ENCODE results near the gene DMRT2.

Gene DMRT2

DNA sequence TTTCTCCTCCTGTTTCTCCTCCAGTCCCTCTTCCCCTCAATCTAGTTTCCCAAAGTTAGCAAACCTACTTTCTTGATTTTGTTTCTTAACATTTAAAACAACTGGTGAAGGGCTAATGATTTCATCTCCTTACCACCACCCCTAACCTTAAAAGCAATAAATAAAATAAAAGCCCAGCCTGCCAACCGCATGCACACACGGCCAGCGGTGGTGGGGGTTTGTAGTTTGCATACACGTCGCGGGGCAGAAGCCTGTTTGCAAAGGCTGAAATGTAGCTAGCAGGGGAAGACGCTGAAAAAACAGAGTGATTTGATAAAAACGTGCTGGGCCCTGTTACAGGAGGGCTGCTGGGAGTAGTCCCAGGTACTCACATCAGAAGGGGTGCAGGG lies 1.9 kb upstream of the DMRT2 start:
- DNase-seq, result no peak

DNA sequence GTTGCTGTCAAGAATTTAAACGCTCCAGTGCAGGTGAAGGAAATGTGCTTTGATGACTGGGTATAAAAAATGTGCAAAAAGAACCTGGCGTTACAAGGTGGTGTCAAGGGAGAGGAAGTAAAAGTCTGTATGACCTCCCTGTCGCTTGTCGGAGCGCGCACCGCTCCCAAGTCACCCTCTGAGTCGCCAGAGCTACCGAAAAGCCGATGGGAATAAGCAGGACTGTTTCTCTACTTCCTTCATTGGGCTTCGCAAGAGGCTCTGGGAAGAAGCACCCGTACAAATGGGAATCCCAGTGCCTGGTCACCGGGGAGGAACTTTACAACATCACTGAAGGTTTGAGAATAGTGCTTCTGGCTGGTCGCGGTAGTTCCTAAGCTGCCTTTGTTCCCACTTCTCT lies 1.3 kb upstream of the DMRT2 start:
- DNase-seq, result no peak

DNA sequence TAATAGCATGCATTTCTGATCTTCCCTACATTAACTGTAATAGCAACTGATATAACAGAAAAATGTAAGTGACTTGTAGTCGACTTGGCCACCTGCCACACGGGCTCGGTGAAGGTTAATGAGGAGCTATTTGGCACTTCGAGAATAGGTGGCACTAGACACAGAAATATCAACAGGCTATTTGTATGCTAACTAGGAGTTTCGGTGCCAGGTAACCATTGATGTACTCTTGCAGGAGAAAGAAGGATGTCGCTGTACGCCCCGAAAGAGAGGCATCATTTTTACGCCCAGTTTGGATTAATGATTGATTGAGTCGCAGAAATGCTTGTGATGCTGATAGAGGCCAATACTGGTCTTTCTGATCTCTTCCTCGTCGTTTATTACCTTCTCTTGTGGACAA lies 516 bp upstream of the DMRT2 start:
- DNase-seq, result no peak

DNA sequence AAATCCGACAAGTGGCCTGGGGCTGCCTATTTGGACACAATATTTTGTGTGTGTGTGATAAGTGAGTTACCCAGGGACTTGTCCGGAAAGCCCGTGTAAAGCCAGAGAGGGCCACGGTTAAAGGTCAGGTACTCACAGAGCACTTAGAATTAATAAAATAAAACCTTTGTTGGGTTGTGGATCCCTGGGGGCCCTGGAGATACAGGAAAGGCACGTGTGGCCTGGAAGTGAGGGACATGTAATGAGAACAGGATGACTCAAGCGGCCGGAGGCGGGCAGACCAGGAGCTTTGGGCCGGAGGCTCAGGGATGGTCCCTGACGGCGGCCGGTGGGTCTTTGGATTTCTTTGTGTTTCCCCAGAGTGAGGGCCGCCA lies 1.0 kb downstream of the DMRT2 start:
- no peak for DNase-seq

DNA sequence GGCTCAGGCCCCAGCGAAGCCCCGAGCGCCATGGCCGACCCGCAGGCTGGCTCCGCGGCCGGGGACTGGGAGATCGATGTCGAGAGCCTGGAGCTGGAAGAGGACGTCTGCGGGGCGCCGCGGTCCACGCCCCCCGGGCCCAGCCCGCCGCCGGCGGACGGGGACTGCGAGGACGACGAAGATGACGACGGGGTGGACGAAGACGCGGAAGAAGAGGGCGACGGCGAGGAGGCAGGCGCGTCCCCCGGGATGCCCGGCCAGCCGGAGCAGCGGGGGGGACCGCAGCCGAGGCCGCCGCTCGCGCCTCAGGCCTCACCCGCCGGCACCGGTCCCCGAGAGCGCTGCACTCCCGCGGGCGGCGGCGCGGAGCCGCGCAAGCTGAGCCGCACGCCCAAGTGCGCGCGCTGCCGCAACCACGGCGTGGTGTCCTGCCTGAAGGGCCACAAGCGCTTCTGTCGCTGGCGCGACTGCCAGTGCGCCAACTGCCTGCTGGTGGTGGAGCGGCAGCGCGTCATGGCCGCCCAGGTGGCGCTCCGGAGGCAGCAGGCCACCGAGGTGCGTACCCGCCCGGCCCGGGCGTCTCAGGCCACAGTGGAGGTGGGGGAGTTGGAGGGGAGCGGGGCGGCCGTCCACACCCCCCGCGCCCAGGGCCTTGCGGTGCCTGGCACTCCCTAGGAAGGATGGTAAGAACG lies 1.6 kb downstream of the DMRT2 start:
- DNase-seq, result no peak

DNA sequence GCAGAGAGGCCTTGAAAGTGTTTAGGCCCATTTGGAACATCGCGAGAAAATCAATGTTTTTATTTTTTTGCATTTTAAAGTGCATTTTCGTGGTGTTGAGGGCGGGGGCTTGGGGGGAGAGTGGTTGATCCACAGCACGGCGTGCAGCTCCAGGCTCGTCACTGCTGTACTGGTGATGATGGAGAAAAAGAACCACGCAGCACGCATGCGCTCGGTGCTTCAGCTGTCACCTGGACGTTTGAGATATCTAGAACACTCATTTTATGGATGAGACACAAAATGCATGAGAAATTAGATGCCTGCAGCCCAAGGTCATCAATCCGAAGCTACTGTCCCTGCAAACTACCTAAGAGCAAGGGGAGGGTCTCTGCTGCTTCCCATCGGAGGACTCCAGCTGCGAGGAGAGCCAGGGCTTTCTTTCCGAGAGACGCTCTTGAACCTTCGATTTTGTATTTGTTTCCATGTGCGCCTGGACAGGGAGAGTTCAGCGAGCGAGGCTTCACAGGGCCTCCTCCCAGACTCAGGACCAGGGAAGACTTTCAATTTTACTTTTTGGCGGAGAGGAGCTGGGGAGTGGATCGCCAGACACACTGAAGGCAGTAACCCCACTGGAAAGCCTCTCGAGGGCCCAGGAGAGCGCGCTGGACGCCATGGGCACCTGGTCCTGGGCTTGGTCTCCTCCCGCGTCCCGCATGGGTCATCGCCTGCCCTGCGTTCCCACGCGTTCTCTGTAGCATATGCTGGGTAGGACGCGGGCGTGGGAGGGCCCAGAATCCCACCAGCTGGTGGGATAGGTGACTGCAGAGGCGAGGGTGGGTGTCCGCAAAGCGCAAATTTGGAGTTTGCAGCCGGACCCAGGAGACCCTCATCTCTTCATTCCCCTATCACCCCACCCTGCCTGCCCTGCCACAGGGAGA lies 2.5 kb downstream of the DMRT2 start:
- no peak for DNase-seq

DNA sequence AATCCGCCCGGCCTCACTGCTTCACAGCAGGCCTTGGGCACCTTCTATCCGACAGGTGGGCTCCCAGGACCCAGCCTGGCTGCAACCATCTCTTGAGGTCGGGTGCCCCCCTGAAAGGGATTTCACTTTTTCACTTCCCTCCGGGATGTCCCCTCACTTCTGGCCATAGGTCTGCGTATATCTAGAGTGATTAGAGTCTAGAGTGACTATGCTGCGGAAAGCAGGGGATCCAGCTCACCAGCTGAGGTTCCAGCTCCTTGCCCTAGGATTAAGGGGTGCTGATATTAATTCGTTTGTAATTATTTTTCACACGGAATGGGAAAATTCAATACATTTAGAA lies 3.1 kb downstream of the DMRT2 start:
- no peak for DNase-seq

DNA sequence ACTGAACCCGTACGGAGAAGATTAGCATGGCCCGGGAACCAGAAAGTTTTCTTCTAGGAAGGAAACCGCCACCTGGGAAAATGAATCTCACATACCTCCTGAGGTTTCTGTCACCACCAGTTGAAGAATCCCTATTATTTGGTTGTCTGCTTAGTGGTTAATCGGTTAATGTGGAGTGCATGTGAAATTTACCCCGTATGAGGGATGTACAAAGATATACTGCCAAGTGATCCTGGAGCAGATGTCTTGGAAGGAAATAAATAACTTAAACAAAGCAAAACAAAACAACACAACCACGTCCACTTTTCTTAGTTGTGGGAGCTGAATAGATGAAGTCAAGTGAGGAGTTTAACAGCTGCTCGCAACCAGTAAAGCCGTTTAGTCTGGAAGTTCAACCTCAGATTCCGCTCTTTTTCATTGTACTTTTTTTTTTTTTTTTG lies 3.8 kb downstream of the DMRT2 start:
- DNase-seq, result no peak

DNA sequence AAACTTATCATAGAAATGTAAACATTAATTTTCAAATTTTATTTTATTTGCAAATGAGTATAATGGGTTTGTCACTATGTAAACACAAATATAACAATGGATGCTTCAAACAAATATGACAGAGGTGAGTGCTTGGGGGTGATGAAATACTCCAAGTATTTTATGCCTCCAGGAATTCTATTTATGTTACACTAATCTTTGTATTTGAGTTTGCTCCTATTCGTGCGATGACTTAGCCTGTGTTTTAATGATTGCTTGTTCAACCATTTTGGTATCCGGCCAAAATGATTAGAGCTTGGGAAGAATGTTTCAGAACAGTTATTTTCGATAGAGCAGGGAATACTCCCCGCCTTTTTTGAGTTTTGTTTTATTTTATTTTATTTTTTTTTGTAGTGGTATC lies 5.0 kb downstream of the DMRT2 start:
- no peak for DNase-seq

DNA sequence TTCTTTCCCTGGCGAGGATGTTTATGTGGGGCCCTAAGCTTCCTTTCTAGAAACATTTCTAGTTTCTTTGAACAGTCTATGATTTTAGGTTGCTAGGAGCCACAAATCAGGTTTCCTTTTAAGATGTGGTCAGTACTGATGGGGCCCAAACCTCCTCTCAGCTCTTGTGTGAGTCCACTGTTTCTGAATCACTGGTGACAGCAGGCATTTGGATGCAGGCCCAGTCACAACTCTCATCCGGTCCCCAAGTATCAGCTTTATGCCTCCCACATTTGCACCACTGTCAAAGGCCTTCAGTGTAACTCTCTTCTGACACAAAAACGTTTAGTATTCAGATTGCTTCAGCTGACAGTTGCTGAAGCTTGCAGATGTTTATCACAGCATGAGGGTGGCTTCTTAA lies 7.8 kb downstream of the DMRT2 start:
- DNase-seq, result no peak

DNA sequence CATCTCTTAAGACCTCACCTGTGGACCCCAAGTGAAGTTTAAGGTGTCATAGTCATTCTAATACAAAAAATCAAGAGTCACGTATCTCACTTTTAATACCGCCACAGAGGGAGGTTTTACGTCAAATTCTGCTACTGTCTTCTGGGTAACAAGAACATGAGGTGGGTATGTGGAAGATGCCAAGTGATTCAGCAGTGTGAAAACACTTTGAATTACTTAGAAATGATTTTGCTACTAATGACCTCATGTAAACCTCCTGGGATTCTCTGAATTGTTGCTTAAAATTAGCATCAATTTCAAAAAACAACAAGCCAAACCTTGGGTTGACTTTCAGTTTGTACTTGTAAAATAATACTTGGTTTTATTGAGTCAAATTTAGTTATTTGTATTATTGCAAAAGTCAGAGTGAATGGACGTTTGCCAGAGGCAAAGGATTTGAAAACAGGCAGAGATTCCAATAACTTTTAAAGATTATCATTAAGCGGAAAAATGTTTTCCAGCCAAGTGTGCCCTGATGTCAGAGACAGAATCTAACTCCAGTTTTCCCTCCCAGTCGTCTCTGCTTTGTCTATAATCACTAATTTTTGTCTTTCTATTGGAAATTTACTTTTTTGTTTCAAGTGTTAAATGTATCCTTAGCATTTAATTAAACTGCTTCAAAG lies 8.8 kb downstream of the DMRT2 start:
- DNase-seq, result no peak

DNA sequence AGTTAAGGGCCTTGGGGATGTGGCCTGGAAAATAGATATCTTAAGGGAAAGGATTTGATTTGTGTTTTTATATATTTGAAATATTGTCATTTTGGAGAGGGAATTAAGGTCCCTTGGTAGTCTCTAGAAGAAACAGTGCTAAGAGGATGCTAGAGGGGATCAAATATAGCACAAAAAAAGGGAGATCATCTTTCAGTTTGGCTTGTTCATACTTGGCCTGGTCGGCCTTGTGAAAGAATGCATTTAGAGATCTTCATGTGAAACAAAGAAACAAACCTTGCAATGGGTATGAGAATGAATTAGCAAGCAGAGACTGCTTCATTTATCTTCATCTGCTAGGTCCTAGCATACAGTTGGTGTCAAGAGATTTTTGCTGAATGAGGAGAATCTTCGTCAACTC lies 15.0 kb downstream of the DMRT2 start:
- DNase-seq, result no peak

DNA sequence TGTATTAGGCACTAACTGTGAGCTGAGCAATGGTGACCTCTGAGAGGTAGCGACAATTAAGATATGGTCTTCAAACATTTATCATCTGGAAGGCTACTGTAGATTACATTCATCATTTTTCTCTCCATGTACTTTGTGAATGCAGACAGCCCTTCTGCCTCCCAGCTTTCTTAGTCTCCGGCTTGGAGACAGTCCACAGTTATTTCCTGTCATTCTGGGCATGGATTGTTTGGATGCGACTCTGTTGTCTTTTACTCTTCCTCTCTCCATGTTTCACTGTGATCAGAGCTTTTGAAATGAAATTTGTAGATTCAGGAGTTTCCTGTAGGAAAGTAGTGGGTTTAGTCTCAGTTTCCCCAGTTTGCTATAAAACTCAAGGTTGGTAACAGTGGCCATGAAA lies 20.5 kb downstream of the DMRT2 start:
- no peak for DNase-seq

DNA sequence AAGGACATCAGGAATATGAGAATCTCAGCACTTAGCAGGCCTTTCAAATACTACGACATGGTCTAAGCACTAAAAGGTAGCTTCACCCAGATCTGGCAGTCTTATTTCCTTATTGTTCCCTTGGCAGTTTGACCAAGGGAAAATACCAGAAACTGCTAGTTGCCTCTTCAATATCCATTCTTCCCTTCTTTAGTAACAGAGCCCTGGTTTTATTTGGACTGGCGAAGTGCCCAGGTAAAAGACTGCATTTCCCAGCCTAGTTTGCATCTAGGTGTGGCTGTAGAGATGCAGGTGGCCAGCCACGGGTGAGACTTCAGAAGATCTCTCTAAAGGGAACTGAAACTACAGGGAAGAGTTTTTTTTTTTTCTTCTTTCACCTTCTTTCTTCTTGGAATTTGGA lies 21.6 kb downstream of the DMRT2 start:
- DNase-seq, result no peak

DNA sequence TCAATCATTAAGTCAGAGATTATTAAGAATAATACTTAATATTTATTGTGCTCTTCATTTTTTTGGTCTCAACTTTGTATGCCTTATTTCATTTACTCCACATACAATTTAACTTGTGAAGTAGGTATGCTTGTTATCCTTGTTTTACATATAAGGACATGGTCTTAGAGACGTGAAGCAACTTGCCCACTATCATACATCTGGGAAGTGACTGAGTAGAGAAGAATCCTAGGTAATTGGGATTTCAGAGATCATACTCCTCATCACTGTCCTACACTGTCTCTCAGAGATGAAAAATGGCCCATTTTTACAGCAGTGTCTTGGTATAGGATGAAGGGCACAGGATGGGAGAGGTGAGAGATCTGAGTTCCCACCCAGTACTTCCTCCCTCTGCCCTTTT lies 23.3 kb downstream of the DMRT2 start:
- no peak for DNase-seq

DNA sequence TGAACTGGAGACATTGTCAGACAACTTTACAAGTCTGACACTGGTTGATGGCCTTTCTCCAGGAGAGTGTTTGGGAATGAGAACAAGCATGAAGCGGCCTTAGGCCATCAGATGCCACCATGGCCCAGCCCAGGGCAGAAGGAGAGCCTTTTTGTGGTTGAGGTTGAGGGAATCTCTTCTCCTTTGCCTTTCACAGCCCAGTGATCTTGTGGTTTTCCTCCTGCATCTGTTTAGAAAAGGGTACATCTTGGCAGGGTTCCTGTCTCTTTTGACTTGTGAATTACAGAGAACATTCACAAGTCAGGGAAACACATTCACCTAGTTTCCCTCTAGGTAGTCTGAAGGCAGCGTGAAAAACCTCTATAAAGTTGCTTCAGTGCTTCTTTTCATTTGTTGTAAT lies 27.5 kb downstream of the DMRT2 start:
- DNase-seq, result no peak

DNA sequence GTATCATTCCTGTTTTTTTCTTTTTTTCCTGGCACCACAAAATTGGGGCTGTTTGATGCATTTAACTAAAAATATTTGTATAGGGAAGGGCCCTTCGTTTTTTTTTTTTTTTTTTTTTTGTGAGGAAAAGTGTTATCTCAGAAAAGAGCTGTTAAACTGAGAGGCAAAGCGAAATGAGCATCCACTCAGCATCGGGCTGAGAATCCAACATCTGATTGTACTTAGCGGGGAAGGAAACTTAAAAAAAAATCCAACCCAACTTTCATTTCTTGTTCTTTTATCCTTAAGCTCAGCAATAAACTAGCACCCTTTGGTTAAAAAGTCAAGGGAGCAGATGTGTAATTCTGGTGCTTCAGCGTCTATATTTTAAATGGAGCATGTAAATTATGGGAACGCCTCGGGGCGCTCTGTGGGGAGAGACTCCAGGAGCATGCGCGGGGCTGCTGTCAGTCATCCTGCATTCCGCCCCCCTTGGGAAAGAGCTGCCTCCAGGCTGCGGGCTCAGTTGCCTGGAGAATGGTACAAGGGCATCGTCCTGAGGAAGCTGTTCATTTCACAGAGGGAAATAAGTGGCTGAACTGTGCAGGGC lies 33.3 kb downstream of the DMRT2 start:
- no peak for DNase-seq

DNA sequence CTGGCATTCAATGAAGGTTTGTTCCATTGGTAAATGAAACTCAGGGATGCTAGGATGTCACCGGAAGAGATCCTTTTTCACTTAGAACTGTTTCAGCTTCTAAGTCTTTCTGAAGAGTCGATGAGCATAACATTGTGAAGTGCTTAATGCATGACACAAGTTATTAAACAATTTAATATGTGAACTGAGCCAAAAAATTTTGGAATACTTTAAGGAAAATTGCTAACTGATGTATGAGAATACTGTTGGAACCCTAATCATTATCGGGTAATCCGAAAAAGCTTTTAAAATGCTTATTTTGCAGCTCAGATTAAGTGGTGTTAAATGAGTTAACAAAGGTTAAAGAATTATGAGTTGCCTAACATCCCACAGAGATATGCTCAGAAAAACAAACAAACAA lies 34.9 kb downstream of the DMRT2 start:
- no peak for DNase-seq

DNA sequence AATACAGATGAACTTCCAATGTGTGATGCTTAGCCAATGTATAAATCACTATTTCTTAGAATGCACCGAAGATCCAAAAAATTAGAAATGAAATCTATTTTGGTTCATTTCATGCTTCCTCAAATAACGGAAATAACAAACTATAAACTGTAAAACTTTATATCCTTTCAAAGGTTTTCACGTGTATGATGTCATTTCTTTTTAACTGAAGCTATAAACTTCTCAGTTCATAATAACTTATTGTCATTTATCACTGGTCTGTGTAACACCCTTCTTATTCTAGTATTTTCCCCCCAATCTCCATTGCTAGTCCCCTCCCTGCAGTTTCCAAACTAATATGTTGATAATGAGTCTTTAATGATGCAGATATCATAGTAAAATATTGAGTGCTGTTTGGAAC lies 36.4 kb downstream of the DMRT2 start:
- DNase-seq, result no peak

DNA sequence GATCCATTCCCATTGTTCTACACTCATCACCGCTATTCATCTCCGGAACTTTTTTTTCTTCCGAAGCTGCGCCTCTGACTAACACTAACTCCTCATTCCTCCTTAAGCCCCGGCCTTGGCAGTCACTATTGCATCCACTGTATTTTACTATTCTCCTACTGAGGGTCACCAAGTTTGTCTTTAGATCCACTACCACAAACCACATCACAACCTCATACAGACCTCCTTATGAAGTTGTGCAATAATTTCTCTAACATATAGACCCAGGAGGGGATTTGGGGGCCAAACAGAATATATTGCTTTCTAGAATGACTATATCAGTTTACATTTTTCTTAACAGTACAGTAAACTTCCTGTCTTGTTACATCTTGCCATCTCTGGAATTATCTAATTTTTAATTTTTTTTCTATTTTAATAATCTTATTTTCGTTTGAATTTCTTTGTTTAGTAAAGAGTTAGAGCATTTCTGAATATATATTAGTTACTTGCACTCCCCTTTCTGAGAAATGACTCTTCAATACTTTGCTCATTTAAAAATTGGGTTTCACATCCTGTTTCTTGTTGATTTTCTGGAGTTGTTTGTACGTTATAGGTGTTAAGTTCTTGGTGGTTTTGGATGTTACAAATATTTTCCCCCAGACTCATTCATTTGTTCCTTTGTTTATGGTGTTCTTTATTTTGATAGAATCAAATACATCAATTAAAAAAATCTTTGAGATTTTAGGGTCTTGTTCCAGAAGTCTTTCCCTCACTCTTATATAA lies 37.1 kb downstream of the DMRT2 start:
- no peak for DNase-seq

DNA sequence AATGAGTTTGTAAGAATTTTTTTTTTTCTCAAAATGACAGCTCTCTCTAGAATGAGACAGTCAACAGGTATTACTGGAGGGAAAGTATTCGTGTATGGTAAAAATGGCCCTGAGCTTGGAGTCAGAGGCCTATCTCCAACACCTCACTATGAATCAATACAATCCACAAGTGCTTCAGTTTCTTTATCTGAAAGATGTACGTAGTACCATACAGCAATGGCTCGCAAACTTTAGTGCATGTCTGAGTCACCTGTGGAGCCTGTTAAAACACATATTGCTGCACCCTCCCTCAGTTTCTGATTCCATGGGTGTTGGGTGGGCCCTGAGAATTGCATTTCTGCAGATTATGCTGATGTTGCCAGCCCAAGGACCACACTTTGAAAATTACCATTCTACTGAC lies 44.6 kb downstream of the DMRT2 start:
- DNase-seq, result no peak

DNA sequence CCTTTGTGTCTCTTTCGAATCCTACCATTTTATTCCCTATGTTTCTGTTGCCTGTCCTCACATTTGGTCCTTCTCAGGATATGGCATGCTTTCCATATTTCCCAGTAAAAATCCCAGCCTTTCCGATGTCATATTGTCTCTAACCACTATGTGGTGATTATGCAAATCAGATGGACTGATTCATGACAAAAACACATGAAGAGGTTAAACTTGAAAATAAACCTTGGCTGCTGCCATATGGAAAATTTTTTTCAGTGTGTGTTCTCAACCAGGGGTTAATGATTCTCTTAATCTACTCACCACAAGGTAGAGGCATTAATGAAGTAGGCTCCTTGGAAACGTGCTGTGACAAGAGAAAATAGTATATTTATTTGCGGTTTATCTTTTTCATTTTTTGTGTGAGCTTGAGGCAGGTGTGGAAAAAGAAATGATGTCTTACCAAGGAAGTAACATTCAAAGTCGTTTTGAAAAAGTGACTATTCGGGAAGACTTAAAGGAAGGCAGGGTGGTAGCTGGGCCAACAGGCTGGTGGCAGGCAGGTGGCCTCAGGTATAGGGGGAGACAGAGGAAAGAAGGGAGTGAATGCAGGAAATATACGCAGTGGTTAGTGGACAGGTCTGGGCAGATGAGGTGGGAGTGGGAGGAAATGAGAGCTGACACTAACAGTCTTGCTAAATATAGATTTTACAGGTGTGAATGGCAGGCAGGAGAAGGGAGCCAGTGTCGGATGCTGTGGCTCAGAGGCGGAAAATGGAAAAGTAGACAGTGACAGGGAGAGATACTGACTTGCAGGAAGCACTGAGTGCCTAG lies 46.2 kb downstream of the DMRT2 start:
- DNase-seq, result no peak

All from activated CD4-positive, alpha-beta T cell treated with anti-CD3 and anti-CD28 coated beads for 1 hour (primary cell).